Right lobe of liver (tissue), 4 donors: ENCODE data around the gene TEDC1.

Experiments
- POLR2A ChIP-seq: fragments of 450-650 bp; IDR thresholded peaks from one replicate; pipeline ENCODE4 v1.6.1; 2017; ENCODE audit warnings: antibody characterized with exemption, mild to moderate bottlenecking
- TF ChIP-seq, protein P1 (sequence below), 4 donors: fragments of 200-600 bp in 3 of 4; fragments of 450-650 bp in 1 of 4; IDR thresholded peaks; one replicate each; pipeline versions ENCODE4 v1.5.1 to v1.8.0; 2016 to 2022; ENCODE audit warnings: antibody characterized with exemption in 4 of 4, mild to moderate bottlenecking in 2 of 4
- donor health status: DM: no; HTN: no; CAD: no.
- donor health status: DM: no; HTN: no; CAD: no.
- donor health status: DM: no; HTN: yes; CAD: no.

DNA sequence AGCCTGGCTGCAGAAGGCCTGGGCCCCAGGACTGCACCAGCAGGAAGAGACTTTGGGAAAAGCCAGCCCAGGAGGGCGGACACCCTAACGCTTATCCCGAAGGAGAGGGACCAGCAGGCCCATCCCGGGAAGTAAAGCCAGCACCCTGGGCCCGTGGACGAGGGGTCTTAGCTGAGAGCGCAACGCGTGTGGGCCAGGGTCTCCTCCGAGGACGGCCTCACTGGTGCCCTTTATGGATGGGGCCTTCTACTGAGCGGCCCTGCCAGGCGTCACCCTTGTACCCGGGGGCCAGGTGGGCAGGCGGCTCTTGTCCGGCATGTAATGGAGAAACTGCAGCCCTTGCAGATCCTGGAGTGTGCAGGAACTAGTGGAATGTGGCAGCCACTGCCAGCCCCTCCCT lies 14.1 kb downstream of the TEDC1 start:
- TF ChIP-seq POLR2A: no peak
- TF ChIP-seq, protein P1, sequence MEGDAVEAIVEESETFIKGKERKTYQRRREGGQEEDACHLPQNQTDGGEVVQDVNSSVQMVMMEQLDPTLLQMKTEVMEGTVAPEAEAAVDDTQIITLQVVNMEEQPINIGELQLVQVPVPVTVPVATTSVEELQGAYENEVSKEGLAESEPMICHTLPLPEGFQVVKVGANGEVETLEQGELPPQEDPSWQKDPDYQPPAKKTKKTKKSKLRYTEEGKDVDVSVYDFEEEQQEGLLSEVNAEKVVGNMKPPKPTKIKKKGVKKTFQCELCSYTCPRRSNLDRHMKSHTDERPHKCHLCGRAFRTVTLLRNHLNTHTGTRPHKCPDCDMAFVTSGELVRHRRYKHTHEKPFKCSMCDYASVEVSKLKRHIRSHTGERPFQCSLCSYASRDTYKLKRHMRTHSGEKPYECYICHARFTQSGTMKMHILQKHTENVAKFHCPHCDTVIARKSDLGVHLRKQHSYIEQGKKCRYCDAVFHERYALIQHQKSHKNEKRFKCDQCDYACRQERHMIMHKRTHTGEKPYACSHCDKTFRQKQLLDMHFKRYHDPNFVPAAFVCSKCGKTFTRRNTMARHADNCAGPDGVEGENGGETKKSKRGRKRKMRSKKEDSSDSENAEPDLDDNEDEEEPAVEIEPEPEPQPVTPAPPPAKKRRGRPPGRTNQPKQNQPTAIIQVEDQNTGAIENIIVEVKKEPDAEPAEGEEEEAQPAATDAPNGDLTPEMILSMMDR (IDR thresholded peaks at IDR 0.05): no peak
